ENCODE data around the gene DKK1. TPM values are rescaled to one million over a fixed set of nuclear protein-coding genes. Genes with fewer than 3 reads are reported as not detected.
A peak's percentile ranks its signal among the peaks of the same experiment; 100 is the strongest.

DKK1 gene
- total RNA-seq, 1 donor from 2014 or later: 3.3 TPM

GRCh38 chr10:52314822-52315552 lies 906 bp downstream of the DKK1 start:
- ATAC-seq: peak; percentile 45
- intact Hi-C loops (cut with DNase I): no loop called here
- DNase-seq (ENCODE audit: low spot score): no peak

GRCh38 chr10:52316001-52316400 lies 1.9 kb downstream of the DKK1 start:
- intact Hi-C loops (cut with DNase I): no loop called here
- DNase-seq (ENCODE audit: low spot score) (no peak), ATAC-seq (no peak)

GRCh38 chr10:52316500-52316899 lies 2.4 kb downstream of the DKK1 start:
- DNase-seq (ENCODE audit: low spot score): no peak
- ATAC-seq: no peak
- intact Hi-C loops (cut with DNase I): no loop called here

- DNase-seq (ENCODE audit: low spot score): no peak
- intact Hi-C loops (cut with DNase I): no loop called here
These were observed 4.1 kb downstream of the DKK1 start for GRCh38 chr10:52318136-52318701.

GRCh38 chr10:52318822-52319464 lies 4.9 kb downstream of the DKK1 start:
- ATAC-seq: no peak
- DNase-seq (ENCODE audit: low spot score): no peak
- intact Hi-C loops (cut with DNase I): no loop called here

More at GRCh38 chr10:52318136-52318701, 4.1 kb downstream of the DKK1 start:
- ATAC-seq: no peak

GRCh38 chr10:52319926-52320325 lies 5.8 kb downstream of the DKK1 start:
- intact Hi-C loops (cut with DNase I): no loop called here
- DNase-seq (ENCODE audit: low spot score) (no peak), ATAC-seq (no peak)

GRCh38 chr10:52322323-52322722 lies 8.2 kb downstream of the DKK1 start:
- DNase-seq (ENCODE audit: low spot score) (no peak), ATAC-seq (no peak)
- intact Hi-C loops (cut with DNase I): no loop called here

- DNase-seq (ENCODE audit: low spot score) (no peak), ATAC-seq (no peak)
- intact Hi-C loops (cut with DNase I): no loop called here
These were observed 8.9 kb downstream of the DKK1 start for GRCh38 chr10:52322936-52323335.

GRCh38 chr10:52326382-52326781 lies 12.3 kb downstream of the DKK1 start:
- intact Hi-C loops (cut with DNase I): no loop called here
- no peak for ATAC-seq
- DNase-seq (ENCODE audit: low spot score): no peak

GRCh38 chr10:52331638-52332364 lies 17.7 kb downstream of the DKK1 start:
- ATAC-seq (no peak), DNase-seq (ENCODE audit: low spot score) (no peak)
- intact Hi-C loops (cut with DNase I): no loop called here

GRCh38 chr10:52332815-52333214 lies 18.7 kb downstream of the DKK1 start:
- DNase-seq (ENCODE audit: low spot score) (no peak), ATAC-seq (no peak)
- intact Hi-C loops (cut with DNase I): no loop called here

GRCh38 chr10:52334595-52334994 lies 20.5 kb downstream of the DKK1 start:
- intact Hi-C loops (cut with DNase I): no loop called here
- ATAC-seq (no peak), DNase-seq (ENCODE audit: low spot score) (no peak)

- intact Hi-C loops (cut with DNase I): no loop called here
- ATAC-seq (no peak), DNase-seq (ENCODE audit: low spot score) (no peak)
These were observed 21.6 kb downstream of the DKK1 start for GRCh38 chr10:52335665-52336064.

GRCh38 chr10:52337225-52337624 lies 23.1 kb downstream of the DKK1 start:
- intact Hi-C loops (cut with DNase I): no loop called here
- DNase-seq (ENCODE audit: low spot score) (no peak), ATAC-seq (no peak)

- no peak for DNase-seq (ENCODE audit: low spot score)
- no peak for ATAC-seq
- intact Hi-C loops (cut with DNase I): no loop called here
These were observed 29.4 kb downstream of the DKK1 start for GRCh38 chr10:52343439-52343838.

- ATAC-seq: peak; percentile 26
- intact Hi-C loops (cut with DNase I): no loop called here
- no peak for DNase-seq (ENCODE audit: low spot score)
These were observed 32.6 kb downstream of the DKK1 start for GRCh38 chr10:52346394-52347326.

- ATAC-seq (peak; percentile 34), DNase-seq (ENCODE audit: low spot score) (no peak)
- intact Hi-C loops (cut with DNase I): no loop called here
These were observed 33.2 kb downstream of the DKK1 start for GRCh38 chr10:52347327-52347667.

GRCh38 chr10:52348037-52348564 lies 34.0 kb downstream of the DKK1 start:
- DNase-seq (ENCODE audit: low spot score) (no peak), ATAC-seq (no peak)
- intact Hi-C loops (cut with DNase I): no loop called here

- intact Hi-C loops (cut with DNase I): no loop called here
- ATAC-seq: no peak
- DNase-seq (ENCODE audit: low spot score): no peak
These were observed 37.8 kb downstream of the DKK1 start for GRCh38 chr10:52351914-52352330.

Measured in sciatic nerve (tissue), 2 donors.